HUES48 (cell line): ENCODE measurements around the gene PML.
"Not testable (repeated sequence)": the region's sequence is repeated elsewhere in the genome, so short reads cannot be mapped to it uniquely, and the experiment has no call there.

Experiments
- H3K27ac ChIP-seq: one replicate; pipeline ENCODE4 v1.7.0; 2013; ENCODE audit warnings: low read depth, low read length, inconsistent platforms
- H3K27me3 ChIP-seq: 2 replicates; pipeline ENCODE4 v1.6.1; 2013; ENCODE audit warnings: mild to moderate bottlenecking, low read length; ENCODE audit not compliant: control insufficient read depth, insufficient read depth
- H3K36me3 ChIP-seq: 2 replicates; pipeline ENCODE4 v1.6.1; 2013; ENCODE audit warnings: low read length; ENCODE audit not compliant: control insufficient read depth, insufficient read depth
- H3K4me1 ChIP-seq: 2 replicates; pipeline ENCODE4 v1.6.1; 2013; ENCODE audit warnings: mild to moderate bottlenecking, low read length; ENCODE audit not compliant: control insufficient read depth, insufficient read depth
- H3K4me3 ChIP-seq: 2 replicates; pipeline ENCODE4 v1.5.1; 2013; ENCODE audit warnings: mild to moderate bottlenecking, low read depth, low read length
- H3K9ac ChIP-seq: 2 replicates; pipeline ENCODE4 v1.6.1; 2013; ENCODE audit warnings: mild to moderate bottlenecking, low read depth, low read length, moderate library complexity
- H3K9me3 ChIP-seq: 2 replicates; pipeline ENCODE4 v1.6.1; 2013; ENCODE audit warnings: low read length; ENCODE audit not compliant: control insufficient read depth, insufficient read depth

Gene PML

DNA sequence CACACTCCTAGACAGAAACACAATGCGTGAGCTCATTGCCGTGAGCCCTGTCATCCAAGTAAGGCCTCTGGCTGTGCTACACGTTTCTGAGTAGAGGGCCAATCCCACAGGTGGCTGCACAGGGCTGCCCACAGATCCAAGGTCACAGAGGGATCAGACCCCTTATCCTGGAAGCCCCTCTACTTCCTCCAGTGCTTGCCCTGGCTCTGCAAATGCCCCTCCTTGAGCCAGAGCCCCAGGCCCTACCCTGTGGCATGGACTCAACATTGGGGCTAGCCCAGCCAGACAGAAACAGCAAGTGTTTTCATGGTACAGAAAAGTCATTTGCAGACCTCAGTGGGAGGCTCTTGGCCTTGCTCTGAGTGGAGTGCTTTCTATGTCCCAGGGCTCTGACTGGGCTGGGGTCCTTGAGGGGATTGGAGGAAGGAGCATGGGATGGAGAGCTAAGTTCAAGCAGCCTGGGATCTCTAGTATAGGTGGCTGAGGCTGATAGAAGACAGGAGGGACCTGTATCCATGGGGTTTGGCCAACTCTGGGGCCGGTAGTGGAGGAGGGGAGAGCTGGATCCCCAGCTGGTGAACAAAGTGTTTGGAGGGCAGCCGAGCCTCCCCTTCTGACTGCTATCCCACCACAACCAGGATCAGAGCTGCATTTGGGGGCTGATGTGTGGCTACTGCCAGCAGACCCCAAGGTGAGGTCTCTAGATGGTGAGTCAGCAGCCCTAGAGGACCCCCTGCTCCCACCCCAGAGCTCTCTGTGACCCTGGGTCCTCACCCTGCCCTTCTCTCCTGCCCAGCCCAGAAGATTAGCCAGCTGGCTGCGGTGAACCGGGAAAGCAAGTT lies 49.1 kb downstream of the PML start:
- H3K9me3 ChIP-seq = no peaks in the 10 kb centered on the region
- H3K27ac ChIP-seq = no peak overlapping the region
- no peak overlapping the region for H3K9ac ChIP-seq
- no peak overlapping the region for H3K4me3 ChIP-seq
- peaks cover 11% of the 10 kb centered on the region; the same call in 1 of the 2 replicates for H3K4me1 ChIP-seq
- no peaks in the 10 kb centered on the region for H3K36me3 ChIP-seq
- H3K27me3 ChIP-seq = no peaks in the 10 kb centered on the region

DNA sequence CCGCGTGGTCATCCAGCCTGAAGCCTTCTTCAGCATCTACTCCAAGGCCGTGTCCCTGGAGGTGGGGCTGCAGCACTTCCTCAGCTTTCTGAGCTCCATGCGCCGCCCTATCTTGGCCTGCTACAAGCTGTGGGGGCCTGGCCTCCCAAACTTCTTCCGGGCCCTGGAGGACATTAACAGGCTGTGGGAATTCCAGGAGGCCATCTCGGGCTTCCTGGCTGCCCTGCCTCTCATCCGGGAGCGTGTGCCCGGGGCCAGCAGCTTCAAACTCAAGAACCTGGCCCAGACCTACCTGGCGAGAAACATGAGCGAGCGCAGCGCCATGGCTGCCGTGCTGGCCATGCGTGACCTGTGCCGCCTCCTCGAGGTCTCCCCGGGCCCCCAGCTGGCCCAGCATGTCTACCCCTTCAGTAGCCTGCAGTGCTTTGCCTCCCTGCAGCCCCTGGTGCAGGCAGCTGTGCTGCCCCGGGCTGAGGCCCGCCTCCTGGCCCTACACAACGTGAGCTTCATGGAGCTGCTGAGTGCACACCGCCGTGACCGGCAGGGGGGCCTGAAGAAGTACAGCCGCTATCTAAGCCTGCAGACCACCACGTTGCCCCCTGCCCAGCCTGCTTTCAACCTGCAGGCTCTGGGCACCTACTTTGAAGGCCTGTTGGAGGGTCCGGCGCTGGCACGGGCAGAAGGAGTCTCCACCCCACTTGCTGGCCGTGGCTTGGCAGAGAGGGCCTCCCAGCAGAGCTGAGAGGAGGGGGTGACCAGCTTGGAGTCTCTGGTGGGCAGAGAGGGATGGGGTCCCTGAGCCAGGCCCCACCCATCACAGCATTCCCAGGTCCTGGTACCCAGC lies 50.0 kb downstream of the PML start:
- no peak overlapping the region for H3K27ac ChIP-seq
- H3K4me1 ChIP-seq = peaks cover 11% of the 10 kb centered on the region; the same call in 1 of the 2 replicates
- H3K36me3 ChIP-seq = no peaks in the 10 kb centered on the region
- no peaks in the 10 kb centered on the region for H3K9me3 ChIP-seq
- H3K9ac ChIP-seq = no peak overlapping the region
- H3K27me3 ChIP-seq = no peaks in the 10 kb centered on the region
- H3K4me3 ChIP-seq = no peak overlapping the region

GRCh38 chr15:74045184-74045583 lies 50.7 kb downstream of the PML start:
- no peaks in the 10 kb centered on the region for H3K9me3 ChIP-seq
- H3K9ac ChIP-seq = no peak overlapping the region
- no peak overlapping the region for H3K27ac ChIP-seq
- H3K27me3 ChIP-seq = no peaks in the 10 kb centered on the region
- H3K36me3 ChIP-seq = no peaks in the 10 kb centered on the region
- H3K4me3 ChIP-seq = no peak overlapping the region
- H3K4me1 ChIP-seq = peaks cover 10% of the 10 kb centered on the region; the same call in 1 of the 2 replicates

GRCh38 chr15:74045636-74046274 lies 51.2 kb downstream of the PML start:
- no peak overlapping the region for H3K27ac ChIP-seq
- H3K36me3 ChIP-seq = no peaks in the 10 kb centered on the region
- no peaks in the 10 kb centered on the region for H3K27me3 ChIP-seq

DNA sequence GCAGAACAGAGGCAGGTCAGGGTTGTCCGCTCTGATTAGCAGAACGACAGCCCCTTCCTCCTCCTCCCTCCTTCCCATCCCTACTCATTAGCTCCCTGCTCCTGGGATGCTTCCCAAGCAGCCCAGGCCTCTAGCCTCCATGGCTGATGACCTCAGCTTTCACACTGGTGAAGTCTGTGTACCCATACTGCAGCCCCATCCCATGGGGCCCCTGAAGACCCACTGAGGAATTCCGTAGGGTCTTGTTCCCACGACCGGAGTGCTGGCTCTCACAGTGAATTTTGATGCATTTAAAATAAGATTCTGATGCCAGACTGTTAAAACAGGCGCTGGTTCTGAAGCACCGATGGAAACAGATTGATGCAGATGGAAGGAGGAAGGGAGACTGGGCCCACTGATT lies 51.8 kb downstream of the PML start:
- no peaks in the 10 kb centered on the region for H3K9me3 ChIP-seq
- no peak overlapping the region for H3K27ac ChIP-seq
- peaks cover 4% of the 10 kb centered on the region; the same call in 1 of the 2 replicates for H3K4me1 ChIP-seq
- H3K36me3 ChIP-seq = no peaks in the 10 kb centered on the region
- no peak overlapping the region for H3K9ac ChIP-seq
- no peak overlapping the region for H3K4me3 ChIP-seq
- H3K27me3 ChIP-seq = no peaks in the 10 kb centered on the region

More at GRCh38 chr15:74045636-74046274, 51.2 kb downstream of the PML start:
- peaks cover 5% of the 10 kb centered on the region; the same call in 1 of the 2 replicates for H3K4me1 ChIP-seq
- H3K9ac ChIP-seq = no peak overlapping the region
- H3K4me3 ChIP-seq = no peak overlapping the region
- H3K9me3 ChIP-seq = no peaks in the 10 kb centered on the region

DNA sequence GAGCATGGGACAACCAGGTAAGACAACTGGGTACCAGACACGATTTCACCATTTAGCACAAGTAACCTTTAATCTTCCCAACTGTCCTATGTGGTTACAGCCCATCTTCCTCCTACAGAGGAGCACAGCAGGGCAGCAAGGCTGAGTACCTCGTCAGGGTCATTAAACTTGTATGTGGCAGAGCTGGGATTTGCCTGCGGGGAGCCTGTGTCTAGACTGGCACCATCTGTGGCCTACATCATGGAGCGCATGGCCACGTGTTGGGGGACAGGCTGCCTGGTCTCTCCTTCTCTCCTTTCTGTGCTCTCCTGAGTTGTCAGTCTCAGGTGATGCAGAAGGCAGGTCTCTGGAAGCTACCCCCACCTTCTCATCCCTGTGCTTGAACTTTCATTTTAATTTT lies 55.6 kb downstream of the PML start:
- Histone ChIP-seq H3K4me1 (peaks cover 10% of the 10 kb centered on the region), H3K27me3 (peaks cover 8% of the 10 kb centered on the region), H3K4me3 (no peak overlapping the region), H3K27ac (no peak overlapping the region), H3K9me3 (no peaks in the 10 kb centered on the region), H3K36me3 (no peaks in the 10 kb centered on the region), H3K9ac (no peak overlapping the region)

- no peaks in the 10 kb centered on the region for H3K9me3 ChIP-seq
- H3K9ac ChIP-seq = no peak overlapping the region
- H3K36me3 ChIP-seq = no peaks in the 10 kb centered on the region
- H3K4me1 ChIP-seq = peaks cover 10% of the 10 kb centered on the region
- peaks cover 13% of the 10 kb centered on the region for H3K27me3 ChIP-seq
- H3K27ac ChIP-seq = no peak overlapping the region
- H3K4me3 ChIP-seq = no peak overlapping the region
These were observed 56.2 kb downstream of the PML start for GRCh38 chr15:74050556-74051234.

DNA sequence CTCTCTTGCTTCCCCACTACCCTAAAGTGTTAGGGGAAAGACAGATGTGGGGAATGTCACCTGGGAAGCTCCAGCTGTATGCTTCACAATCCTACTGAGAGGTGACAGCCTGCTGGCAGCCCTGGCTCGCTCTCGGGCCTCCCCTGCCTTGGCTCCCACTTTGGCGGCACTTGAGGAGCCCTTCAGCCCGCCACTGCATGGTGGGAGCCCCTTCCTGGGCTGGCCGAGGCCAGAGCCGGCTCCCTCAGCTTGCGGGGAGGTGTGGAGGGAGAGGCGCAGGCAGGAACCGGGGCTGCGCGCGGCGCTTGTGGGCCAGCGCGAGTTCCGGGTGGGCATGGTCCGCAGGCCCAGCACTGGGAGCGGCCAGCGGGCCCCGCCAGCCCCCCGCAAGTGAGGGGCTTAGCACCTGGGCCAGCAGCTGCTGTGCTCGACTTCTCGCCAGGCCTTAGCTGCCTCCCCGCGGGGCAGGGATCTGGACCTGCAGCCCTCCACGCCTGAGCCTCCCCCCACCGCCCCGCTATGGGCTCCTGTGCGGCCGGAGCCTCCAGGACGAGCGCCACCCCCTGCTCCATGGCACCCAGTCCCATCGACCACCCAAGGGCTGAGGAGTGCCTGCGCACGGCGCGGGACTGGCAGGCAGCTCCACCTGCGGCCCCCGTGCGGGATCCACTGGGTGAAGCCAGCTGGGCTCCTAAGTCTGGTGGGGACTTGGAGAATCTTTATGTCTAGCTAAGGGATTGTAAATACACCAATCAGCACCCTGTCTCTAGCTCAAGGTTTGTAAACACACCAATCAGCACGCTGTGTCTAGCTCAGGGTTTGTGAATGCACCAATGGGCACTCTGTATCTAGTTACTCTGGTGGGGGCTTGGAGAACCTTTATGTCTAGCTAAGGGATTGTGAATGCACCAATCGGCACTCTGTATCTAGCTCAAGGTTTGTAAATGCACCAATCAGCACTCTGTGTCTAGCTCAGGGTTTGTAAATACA lies 58.0 kb downstream of the PML start:
- H3K27ac ChIP-seq, H3K36me3 ChIP-seq, H3K4me3 ChIP-seq, H3K9ac ChIP-seq, H3K9me3 ChIP-seq: not testable (repeated sequence)
- H3K4me1 ChIP-seq = peaks cover 10% of the 10 kb centered on the region
- H3K27me3 ChIP-seq = peaks cover 17% of the 10 kb centered on the region

GRCh38 chr15:74053517-74053916 lies 59.0 kb downstream of the PML start:
- no peaks in the 10 kb centered on the region for H3K9me3 ChIP-seq
- H3K36me3 ChIP-seq = no peaks in the 10 kb centered on the region
- H3K27ac ChIP-seq = no peak overlapping the region
- H3K4me1 ChIP-seq = peaks cover 6% of the 10 kb centered on the region; the same call in 1 of the 2 replicates
- H3K9ac ChIP-seq = no peak overlapping the region
- peaks cover 17% of the 10 kb centered on the region for H3K27me3 ChIP-seq
- H3K4me3 ChIP-seq = no peak overlapping the region
